Right renal pelvis (tissue), 4 donors: ENCODE results near the gene KCP. TPM values are rescaled to one million over a fixed set of nuclear protein-coding genes. Genes with fewer than 3 reads are reported as not detected.

Source experiments
- DNase-seq, 4 donors: peaks; one replicate each; pipeline ENCODE4 v3.0.0-alpha.2; 2013; ENCODE audit warnings: low read depth in 4 of 4, low spot score in 3 of 4, missing footprints in 1 of 4
- polyA plus RNA-seq, 4 donors: library from polyadenylated mRNA; unstranded; fragments of 120-200 nt; gene quantifications; one replicate each; pipeline ENCODE4 v1.2.1, GENCODE V29; 2013; ENCODE audit not compliant: insufficient read length in 4 of 4

KCP gene
- polyA plus RNA-seq, 4 donors: 14.0 to 25.1 (median 20.7) TPM

DNA sequence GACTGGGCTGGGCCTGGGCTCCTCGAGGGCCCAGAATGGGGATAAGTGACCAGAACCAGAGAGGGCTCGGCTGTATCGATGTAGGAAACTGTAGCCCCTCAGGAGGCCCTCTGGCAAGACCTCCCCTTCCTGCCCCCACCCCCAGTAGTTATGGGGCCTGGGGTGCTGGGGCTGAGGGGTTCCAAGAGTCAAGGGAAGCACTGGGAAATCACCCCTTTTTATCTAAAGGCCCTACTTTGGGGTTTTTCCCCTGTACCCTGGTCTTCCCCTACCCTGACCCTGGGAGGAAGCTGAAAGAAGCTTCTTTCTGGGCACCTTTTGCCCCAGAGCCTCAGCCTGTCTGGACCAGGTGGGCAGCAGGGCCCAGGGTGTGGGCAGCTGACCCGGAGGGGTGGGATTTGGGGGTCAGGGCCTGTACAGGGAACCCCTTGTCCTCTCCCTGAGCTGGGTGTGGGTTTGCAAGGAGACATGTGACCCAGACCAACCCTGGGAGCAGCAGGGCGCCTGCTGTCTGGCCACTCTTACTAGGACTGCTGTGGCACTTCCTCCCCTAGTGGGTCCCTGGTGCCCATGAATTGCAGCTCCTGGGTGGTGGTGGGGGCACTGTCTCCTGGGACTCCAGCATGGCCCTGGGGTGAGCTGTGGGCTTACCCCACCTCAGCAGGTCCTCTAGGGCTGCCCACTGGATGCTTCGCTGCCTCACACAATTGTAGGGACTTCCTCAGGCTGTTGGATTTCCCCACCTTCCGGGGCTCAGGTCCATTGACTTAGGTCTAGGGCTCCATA, 28.8 kb upstream of the KCP start:
- no peak for DNase-seq

DNA sequence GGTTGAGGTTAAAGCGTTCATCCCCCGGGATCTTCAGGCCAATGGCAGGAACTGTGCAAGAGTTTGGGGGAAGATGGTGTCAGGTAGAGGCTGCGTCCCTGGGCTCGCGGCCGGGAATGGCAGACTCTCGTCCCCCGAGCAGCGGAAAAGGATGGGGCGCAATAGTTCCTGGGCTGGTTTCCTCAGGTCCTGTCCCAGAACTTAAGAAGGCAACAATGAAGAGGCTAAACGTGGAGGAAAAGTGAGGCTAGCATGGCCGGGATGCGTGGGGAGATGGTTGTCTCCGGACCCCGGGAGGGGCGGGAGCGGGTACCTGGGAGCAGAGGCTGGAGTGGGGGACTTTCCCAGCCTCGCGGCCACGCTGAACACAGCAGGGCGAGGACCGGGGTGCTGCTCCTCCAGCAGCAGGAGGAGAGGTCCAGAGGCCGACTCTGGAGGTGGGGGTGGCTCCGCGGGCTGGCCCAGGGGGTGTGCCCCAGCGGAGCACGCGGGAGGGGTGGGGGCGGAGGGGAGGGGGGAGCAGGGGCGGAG, 28.1 kb upstream of the KCP start:
- DNase-seq: no peak

DNA sequence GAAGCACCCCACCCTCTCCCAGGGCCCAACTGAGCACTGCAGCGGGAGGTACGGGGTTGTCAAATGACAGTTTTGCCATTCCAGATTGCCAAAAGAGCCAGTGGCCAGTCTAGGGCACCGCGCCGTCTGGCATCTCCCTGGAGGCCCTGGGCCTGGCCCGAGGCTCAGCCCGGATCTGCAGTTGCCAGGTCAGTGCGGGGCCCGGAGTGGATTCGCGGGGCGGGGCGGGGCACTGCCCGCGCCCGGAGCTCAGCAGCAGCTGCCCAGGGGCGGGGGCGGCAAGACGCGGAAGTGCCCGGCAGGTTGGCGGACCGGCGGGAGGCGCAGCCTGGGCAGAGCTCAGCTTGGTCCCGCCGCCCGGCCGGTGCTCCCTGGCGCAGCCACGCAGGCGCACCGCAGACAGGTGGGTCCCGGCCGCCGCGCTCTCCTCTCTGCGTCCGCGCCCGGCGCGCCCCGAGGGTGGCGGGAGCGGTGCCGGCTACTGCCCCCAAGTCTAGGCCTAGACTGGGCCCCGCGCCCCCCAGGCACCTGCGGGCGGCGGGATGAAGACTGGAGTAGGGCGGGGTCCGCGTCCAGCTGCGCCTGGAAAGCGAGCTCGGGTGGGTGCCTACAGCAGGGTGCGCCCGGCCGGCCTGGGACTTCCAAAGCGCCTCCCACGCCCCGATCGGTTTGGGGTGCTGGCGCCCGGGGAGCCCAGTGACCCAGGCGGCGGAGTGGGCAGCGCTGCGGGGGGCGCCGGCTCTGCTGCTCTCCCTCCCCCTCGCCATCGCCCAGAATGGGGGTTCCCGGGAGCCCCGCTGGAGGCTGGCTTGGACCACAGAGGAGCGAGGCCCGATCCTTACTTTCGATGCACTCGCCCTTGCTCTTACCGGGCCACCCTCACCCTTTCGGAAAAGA, 27.4 kb upstream of the KCP start, which contains the start of gene IRF5:
Gene IRF5, plus strand, starts transcription at position 281 of the 897 bp plus-strand sequence. CDS start 4,155 bp downstream, outside the sequence.
- DNase-seq: no peak

DNA sequence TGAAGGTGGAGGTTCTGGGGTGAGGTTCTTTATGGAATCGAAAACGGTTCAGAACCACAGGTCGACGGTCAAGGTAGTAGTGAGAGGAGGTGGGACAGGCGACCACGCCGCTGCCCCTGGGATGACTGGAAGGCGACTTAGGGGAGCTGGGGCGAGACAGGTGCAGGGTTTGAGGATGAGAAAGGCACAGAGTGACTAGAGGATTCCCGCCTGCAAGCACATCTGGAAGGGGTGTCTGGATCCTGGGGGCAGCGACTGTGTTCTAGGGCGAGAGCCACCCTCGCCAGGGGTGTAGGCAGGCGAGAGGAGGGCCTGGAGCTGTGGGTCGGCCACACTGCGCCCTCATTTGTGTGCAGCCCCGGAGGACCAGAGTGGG, 26.8 kb upstream of the KCP start:
- DNase-seq: no peak

DNA sequence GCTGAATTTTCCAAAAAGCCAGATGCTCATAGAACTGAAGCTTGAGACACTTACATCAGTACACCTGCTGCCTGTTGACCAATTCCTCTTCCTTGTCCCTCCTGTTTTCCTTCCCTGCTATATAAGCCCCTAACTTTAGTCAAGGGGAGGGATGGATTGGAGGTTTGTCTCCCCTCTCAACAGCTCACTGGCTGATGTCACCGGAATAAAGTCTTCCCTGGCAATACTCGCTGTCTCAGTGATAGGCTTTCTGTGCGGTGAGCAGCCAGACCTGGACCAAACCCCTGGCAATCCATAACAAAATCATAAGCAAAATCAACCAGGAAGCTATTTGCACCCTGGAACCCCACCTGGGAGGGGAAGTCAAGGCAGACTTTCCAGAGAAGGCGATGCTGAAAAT, 26.3 kb upstream of the KCP start:
- no peak for DNase-seq

DNA sequence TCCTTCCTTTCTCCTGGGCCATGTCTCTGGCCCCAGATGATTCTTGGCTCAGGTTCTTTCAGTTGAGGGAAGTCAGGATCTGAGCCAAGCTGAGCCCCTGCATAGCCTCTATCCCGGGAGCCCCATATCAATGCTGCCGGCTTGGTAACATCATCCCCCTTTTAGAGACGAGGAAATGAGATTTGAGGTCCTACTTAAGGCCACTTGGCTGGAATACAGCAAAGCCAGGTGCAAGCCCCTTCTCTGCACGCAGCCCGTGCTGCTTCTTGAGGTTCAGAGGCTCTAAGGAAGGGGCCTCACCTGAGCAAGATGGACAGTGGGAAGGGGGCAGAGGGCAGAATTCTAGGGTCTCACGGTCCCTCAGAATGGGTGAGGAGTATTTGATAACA, 24.8 kb upstream of the KCP start:
- no peak for DNase-seq

DNA sequence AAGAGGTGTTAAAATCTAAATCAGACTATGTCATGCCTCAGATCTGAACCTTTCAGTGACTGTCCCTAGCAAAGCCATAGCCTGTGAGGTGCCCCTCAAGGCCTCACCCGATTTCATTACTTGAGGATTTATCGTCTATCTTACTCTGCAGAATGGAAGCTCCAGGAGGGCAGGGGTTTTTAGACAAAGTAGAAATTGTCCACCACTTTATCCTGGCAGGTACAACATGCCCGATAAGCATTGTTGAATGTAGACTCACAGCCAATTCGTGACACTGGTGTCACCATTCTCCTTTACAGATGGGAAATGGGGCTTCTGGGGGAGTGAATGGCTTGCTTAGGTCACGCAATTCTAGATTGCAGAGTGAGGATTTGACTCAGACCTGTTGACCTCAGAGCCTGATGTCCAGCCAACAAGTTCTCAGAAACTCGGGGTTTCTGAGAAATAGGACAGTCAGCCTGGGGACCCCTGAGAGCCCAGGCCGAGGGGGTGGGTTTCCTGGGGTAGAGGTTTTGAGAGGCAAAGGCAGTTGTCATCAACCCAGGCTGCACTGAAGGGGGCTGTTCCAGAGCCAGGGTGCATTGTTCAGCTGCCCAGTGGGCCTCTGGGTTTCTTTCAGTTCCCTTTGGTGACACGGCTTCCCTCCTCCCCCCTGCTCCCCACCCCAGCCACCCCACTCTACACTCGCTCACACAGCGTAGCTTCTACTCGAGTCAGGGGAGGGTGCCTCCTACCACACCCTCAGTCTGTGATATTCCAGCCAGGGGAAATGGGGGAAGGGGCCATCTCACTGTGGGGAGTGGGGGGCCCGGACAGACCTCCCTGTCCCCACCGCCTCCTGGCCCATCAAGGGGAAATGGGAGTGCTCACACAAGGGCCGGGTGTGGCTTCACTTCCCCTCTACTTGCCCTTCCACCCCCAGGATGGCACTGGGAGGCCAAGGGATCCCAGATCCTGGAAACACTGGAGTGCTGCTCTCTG, 24.1 kb upstream of the KCP start:
- no peak for DNase-seq

DNA sequence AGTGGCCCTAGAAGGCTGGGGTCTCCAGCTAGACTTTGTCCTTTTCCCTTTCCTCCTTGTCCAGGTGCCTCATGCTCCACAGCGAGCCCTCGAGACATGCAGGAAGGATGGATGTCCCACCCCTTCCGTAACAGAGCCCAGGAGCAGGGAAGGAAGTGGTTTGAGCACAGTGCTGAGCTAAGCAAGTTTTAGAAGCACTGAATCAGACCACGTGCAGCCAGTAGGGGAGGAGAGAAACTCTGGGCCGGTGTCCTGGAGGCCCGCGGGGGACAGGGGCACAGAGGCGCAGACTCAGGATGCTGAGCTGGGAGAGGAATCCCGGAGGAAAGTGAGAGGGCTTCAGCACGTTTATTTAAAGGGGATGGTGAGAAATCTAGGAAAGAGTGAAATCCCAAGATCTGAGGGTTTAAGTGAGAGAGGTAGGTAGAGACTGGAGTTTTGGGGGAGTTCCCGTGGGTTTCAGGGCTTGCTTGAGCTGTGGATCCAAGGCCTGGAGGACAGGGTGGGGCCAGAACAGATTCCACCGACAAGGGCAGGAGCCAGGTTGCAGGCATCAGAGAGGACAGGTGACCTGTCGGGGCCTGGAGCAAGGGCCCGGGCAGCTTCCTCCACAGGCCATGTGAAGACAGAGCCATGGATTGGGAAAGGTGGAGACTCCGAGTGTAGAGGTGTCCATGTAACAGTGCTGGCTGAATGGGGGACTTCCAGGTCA, 22.8 kb upstream of the KCP start:
- no peak for DNase-seq

DNA sequence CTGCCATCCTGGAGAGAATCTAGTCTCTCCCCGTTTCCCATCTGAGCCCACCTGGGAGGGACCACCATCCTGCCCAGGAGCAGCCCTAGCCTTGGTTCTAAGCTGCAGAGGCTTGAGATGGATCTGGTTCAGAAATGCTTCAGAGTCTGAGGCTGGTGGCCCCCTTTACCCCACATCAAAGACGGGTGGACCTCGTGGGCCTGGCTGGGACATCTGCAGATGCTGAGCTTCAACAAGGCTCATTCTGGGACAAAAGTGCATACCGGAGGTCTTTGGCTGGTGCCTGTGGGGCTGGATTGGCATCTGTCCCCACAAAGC, 22.3 kb upstream of the KCP start:
- no peak for DNase-seq

DNA sequence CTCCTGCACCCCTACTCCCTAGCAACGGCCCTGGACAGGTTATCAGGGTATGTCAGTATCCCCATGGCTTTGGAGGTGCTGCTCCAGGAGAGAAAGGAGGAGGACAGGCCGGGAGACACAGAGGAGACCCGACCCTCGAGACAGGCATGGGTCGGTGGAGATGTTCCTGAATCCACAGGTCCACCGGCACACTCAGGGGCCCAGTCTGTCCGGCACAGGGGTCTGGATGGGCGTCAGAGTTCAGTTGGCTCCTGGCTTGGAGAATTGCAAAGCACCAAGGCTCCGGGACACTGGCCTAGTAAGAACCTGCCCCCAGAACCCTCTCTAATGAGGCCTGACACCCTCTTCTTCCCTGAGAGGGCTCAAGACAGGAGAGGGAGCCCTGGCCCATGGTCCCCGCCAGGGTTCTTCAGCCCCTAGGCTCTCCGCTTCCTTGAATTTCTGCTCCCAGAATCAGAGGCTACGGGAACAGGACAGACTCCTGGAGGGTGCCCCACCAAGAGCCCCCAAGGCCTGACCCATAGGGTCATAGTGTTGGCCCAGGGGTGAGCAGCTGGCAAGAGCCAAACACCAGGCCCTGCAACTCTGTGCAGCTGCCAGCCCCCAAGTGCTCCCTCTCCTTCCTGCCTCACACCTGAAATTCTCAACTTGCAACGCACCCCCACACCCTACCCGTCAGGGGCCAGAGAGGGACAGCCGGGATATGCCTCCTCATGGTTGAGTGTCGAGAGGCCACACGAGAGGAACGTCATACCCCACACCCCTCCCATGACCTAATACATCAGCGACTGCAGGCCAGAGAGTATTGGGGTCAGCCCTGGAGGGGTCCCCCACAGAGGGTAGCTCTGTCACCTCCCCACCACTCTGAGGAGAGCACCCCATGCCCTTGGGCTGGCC, 21.7 kb upstream of the KCP start:
- DNase-seq: no peak

DNA sequence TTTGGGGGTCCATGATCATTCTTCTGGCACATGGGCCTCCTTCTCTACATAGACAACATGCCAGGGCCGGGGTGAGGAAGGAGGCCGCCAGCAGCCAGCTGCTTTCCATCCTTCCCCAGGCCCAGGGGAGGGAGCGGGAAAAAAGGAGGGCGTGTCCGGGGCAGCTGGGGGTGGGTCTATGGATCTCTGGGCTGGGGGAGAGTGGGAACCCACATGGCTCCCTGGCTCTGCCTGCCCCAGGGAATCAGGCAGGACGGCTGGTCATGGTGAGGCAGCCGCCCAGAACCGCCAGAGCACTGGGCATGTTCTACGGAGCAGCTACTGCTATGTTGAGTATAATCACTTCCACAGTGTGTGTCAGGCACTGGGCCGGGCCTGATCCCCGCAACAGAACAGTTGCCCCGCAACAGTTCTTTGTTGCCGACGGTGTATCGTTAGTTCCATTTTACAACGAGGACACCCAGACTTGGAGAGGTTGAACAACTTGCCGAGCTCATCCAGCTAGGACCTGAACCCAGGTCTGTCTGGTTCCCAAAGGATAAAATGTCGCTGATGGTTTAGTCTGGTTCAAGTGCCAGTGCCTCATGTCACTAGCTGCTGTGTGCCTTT, 20.8 kb upstream of the KCP start:
- DNase-seq: no peak

DNA sequence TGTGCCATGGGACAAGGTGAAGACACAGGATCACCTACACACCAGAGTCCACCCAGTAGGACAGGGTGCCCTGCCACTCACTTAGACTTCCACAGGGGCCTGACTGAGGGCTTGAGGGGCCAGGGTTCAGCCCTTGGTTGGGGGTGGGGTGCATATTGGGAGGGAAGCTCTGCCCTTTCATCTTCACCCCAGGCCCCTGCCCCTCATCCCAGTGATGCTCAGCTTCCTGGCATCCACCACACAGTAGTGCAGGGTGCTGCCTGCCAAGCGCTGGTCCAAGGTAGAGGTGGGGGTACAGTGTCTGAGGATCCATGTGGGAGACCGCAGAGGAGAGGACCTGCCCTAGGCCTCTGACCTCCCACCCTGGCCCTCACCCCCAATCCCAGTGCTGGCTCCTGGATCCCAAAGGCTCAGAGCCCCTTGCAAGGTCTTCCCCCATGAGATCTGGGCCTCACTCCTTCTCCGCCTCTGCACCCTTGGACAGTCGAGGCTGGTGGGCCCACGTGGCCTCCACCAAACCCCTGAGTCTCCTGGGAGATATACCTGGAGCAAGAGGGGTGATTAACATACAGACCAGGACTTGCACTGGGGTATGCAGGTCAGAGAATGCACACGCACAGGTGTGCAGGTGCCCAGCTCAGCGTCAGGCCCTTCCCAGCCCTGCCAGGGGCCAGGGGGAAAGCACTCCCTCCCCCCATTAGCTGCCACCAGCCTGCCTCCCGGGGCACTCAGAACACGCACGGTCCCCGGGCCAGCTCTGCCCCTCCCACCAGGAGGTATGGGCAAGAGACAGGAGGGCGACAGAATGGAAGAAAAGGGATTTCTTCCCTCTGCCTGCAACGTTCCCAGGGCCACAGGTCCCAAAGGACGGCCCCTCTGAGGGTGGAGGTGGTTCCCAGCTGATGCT, 18.6 kb upstream of the KCP start:
- no peak for DNase-seq

DNA sequence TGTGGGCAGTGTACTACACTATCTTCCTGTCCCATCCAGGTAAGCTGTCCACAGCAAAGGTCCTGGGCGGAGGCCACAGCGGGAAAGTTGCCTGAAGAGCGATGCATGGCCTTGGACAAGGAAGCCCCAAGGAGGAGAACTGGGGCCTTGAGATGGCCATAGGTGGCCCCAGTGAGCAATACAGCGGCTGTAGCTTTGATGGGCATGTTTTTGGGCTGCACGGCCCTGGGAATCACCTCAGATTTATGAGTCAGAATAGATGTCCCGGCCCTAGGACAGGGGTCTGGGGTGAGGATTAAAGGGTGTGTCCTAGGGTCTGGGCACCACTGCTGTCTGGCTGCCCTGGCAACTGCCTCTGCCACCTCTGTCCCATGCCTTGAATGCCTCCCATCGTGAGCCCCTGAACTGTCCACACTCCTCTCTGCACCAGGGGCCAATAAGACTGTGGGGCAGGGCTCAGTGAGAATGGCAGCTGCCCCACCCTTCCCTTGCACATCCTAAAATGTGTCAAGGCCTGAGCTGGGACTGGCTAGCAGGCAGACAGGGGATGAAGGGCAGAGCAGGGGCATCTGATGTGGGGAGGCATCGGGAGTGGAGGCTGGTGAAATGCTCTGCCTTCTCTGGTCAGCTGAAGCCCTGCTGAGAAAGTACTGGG, 17.8 kb upstream of the KCP start:
- no peak for DNase-seq

DNA sequence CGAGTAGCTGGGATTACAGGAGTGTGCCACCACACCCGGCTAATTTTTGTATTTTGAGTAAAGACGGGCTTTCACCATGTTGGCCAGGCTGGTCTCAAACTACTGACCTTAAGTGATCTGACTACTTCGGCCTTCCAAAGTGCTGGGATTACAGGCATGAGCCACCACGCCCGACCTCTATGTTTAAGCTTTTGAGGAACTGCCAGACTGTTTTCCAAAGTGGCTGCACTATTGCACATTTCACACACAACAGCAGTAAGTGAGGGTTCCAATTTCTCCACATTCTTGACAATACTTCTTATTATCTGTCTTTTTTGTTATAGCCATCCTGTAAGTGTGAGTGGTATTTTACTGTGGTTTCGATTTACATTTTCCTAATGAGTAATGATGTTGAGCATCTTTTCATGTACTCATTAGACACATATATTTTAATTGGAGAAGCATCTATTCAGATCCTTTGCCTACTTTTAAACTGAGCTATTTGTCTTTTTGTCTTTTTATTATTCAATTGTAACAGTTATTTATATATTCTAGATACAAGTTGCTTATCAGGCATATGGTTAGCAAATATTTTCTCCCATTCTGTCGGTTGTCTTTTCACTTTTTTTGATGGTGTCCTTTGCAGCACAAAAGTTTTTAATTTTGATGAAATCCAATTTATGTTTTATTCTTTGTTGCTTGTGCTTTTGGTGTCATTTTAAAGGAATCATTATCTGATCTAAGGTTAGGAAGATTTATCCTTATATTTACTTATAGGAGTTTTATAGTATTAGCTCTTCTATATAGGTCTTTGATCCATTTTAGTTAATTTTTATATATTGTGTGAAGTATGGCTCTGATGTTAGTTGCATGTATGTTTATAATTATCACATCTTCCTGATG, 14.4 kb upstream of the KCP start:
- DNase-seq: no peak

DNA sequence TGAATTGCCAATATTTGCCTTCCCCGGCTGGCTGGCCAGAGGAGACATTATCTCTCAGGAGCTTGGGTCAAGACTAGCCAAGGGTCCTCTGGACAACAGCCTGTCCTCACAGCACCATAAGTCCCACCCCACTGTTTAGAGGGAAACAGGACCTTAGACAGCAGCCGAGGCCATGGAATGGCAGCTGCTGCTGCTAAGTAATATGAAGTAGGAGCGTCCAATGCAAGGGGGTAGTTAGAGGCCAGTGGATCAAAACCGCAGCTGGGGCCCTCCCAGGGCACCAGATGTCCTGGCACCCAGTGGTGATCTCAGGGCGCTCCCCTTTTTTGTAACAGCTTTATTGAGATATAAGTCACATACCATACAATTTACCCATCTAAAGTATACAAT, 12.9 kb upstream of the KCP start:
- DNase-seq: no peak
